SK-N-SH treated with all-trans-retinoic acid at 6 μM for 48 hours (cell line): ENCODE measurements around the gene SHROOM1.

Experiments used
- ATAC-seq: fragments of 200-7000 bp; cut with Tn5 transposase; 3 replicates; pipeline ENCODE4 v1.9.1; 2020; ENCODE audit warnings: mild to moderate bottlenecking, moderate library complexity
- ARNTL ChIP-seq: fragments of 450-650 bp; formaldehyde crosslinking; IDR thresholded peaks from 2 replicates; pipeline ENCODE4 v1.5.0; 2020; ENCODE audit warnings: low read depth, mild to moderate bottlenecking, moderate library complexity, borderline replicate concordance
- BACH2 ChIP-seq: fragments of 250-450 bp; sonication (Bioruptor Pico); IDR thresholded peaks from 2 replicates; pipeline ENCODE4 v1.9.0; 2021; ENCODE audit warnings: mild to moderate bottlenecking, borderline replicate concordance
- ESRRG ChIP-seq: fragments of 250-450 bp; sonication (Bioruptor Pico); IDR thresholded peaks from 2 replicates; pipeline ENCODE4 v1.6.1; 2021; ENCODE audit warnings: mild to moderate bottlenecking
- GLIS3 ChIP-seq: fragments of 250-450 bp; sonication (Bioruptor Pico); IDR thresholded peaks from 2 replicates; pipeline ENCODE4 v1.5.0; 2020; ENCODE audit warnings: mild to moderate bottlenecking, moderate library complexity
- OSR1 ChIP-seq: fragments of 250-450 bp; sonication (Bioruptor Pico); IDR thresholded peaks from 2 replicates; pipeline ENCODE4 v1.8.0; 2022; ENCODE audit warnings: moderate library complexity, mild to moderate bottlenecking, inconsistent platforms
- PPARA ChIP-seq: fragments of 250-450 bp; sonication (Bioruptor Pico); IDR thresholded peaks from 2 replicates; pipeline ENCODE4 v1.5.0; 2020; ENCODE audit warnings: mild to moderate bottlenecking, borderline replicate concordance
- RARB ChIP-seq: fragments of 250-450 bp; sonication (Bioruptor Pico); IDR thresholded peaks from 2 replicates; pipeline ENCODE4 v1.8.0; 2021; ENCODE audit warnings: mild to moderate bottlenecking, moderate library complexity
- SNAI2 ChIP-seq: fragments of 250-450 bp; sonication (Bioruptor Pico); IDR thresholded peaks from 2 replicates; pipeline ENCODE4 v1.5.0; 2020; ENCODE audit warnings: mild to moderate bottlenecking, moderate library complexity
- TCF4 ChIP-seq: fragments of 250-450 bp; sonication (Bioruptor Pico); IDR thresholded peaks from 2 replicates; pipeline ENCODE4 v1.8.0; 2021; ENCODE audit warnings: mild to moderate bottlenecking, moderate library complexity, borderline replicate concordance
- TOX ChIP-seq: fragments of 250-450 bp; sonication (Bioruptor Pico); IDR thresholded peaks from 2 replicates; pipeline ENCODE4 v1.8.0; 2021; ENCODE audit warnings: mild to moderate bottlenecking, moderate library complexity, borderline replicate concordance
- TSHZ2 ChIP-seq: fragments of 250-450 bp; sonication (Bioruptor Pico); IDR thresholded peaks from 2 replicates; pipeline ENCODE4 v1.5.0; 2020; ENCODE audit warnings: mild to moderate bottlenecking, moderate library complexity
- ZC3H10 ChIP-seq: fragments of 250-450 bp; sonication (Bioruptor Pico); IDR thresholded peaks from 2 replicates; pipeline ENCODE4 v1.5.1; 2021; ENCODE audit warnings: mild to moderate bottlenecking, moderate library complexity
- ZFP3 ChIP-seq: fragments of 250-450 bp; sonication (Bioruptor Pico); IDR thresholded peaks from 2 replicates; pipeline ENCODE4 v1.5.0; 2020; ENCODE audit warnings: mild to moderate bottlenecking, moderate library complexity
- ZFP30 ChIP-seq: fragments of 450-650 bp; formaldehyde crosslinking; IDR thresholded peaks from 2 replicates; pipeline ENCODE4 v1.5.0; 2022; ENCODE audit warnings: mild to moderate bottlenecking, moderate library complexity
- ZNF565 ChIP-seq: fragments of 450-650 bp; formaldehyde crosslinking; conservative IDR thresholded peaks from 2 replicates; pipeline ENCODE4 v1.5.0; 2020; ENCODE audit warnings: low read depth, mild to moderate bottlenecking, moderate library complexity
- ZNF70 ChIP-seq: fragments of 450-650 bp; formaldehyde crosslinking; IDR thresholded peaks from 2 replicates; pipeline ENCODE4 v1.5.0; 2020; ENCODE audit warnings: mild to moderate bottlenecking, moderate library complexity
- ZNF8 ChIP-seq: fragments of 450-650 bp; formaldehyde crosslinking; IDR thresholded peaks from 2 replicates; pipeline ENCODE4 v1.5.0; 2020; ENCODE audit warnings: mild to moderate bottlenecking, moderate library complexity
- TF ChIP-seq, protein P1 (sequence below): fragments of 250-450 bp; sonication (Bioruptor Pico); IDR thresholded peaks from 2 replicates; pipeline ENCODE4 v1.5.1; 2021; ENCODE audit warnings: mild to moderate bottlenecking, moderate library complexity
- TF ChIP-seq, protein P2 (sequence below): fragments of 250-450 bp; sonication (Bioruptor Pico); IDR thresholded peaks from 2 replicates; pipeline ENCODE4 v1.8.0; 2020; ENCODE audit warnings: mild to moderate bottlenecking, moderate library complexity, borderline replicate concordance
- TF ChIP-seq, protein P3 (sequence below): fragments of 250-450 bp; sonication (Bioruptor Pico); IDR thresholded peaks from 2 replicates; pipeline ENCODE4 v1.8.0; 2021; ENCODE audit warnings: low read depth, mild to moderate bottlenecking, moderate library complexity, borderline replicate concordance
- TF ChIP-seq, protein P4 (sequence below): fragments of 250-450 bp; sonication (Bioruptor Pico); IDR thresholded peaks from 2 replicates; pipeline ENCODE4 v1.5.1; 2020; ENCODE audit warnings: low read depth, mild to moderate bottlenecking, moderate library complexity

The SHROOM1 gene

DNA sequence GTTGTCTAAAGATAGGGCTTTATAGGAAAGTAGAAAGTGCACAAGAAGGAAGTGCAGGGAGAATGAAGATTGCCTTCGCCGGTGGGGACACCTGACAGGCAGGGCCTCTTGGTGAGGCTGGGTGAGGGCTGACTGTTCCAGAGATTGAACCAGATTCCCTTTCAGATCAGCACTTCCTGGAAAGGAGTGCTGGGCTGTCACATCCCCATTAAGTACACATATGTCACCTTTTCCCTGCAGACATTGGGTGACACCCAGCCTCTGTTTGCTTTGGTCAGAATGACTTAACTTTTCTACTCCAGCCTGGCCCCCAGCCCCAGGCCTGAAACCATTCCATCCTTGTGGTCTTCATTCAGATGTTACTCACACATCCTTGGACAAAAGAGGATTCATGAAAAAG lies 7.4 kb upstream of the SHROOM1 start:
- ATAC-seq = no peak
- TF ChIP-seq RARB (CRISPR knock-in tag) (no peak), ZFP3 (CRISPR knock-in tag) (no peak), ZC3H10 (CRISPR knock-in tag) (no peak), ARNTL (CRISPR knock-in tag) (no peak), BACH2 (CRISPR knock-in tag) (no peak), ZNF8 (no peak), TSHZ2 (CRISPR knock-in tag) (no peak), ESRRG (CRISPR knock-in tag) (no peak), TOX (CRISPR knock-in tag) (no peak), PPARA (no peak), GLIS3 (CRISPR knock-in tag) (no peak), ZFP30 (CRISPR knock-in tag) (no peak), OSR1 (CRISPR knock-in tag) (no peak), TCF4 (CRISPR knock-in tag) (no peak)
- TF ChIP-seq, protein P1, sequence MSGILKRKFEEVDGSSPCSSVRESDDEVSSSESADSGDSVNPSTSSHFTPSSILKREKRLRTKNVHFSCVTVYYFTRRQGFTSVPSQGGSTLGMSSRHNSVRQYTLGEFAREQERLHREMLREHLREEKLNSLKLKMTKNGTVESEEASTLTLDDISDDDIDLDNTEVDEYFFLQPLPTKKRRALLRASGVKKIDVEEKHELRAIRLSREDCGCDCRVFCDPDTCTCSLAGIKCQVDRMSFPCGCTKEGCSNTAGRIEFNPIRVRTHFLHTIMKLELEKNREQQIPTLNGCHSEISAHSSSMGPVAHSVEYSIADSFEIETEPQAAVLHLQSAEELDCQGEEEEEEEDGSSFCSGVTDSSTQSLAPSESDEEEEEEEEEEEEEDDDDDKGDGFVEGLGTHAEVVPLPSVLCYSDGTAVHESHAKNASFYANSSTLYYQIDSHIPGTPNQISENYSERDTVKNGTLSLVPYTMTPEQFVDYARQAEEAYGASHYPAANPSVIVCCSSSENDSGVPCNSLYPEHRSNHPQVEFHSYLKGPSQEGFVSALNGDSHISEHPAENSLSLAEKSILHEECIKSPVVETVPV (CRISPR knock-in tag) = no peak
- TF ChIP-seq, protein P2, sequence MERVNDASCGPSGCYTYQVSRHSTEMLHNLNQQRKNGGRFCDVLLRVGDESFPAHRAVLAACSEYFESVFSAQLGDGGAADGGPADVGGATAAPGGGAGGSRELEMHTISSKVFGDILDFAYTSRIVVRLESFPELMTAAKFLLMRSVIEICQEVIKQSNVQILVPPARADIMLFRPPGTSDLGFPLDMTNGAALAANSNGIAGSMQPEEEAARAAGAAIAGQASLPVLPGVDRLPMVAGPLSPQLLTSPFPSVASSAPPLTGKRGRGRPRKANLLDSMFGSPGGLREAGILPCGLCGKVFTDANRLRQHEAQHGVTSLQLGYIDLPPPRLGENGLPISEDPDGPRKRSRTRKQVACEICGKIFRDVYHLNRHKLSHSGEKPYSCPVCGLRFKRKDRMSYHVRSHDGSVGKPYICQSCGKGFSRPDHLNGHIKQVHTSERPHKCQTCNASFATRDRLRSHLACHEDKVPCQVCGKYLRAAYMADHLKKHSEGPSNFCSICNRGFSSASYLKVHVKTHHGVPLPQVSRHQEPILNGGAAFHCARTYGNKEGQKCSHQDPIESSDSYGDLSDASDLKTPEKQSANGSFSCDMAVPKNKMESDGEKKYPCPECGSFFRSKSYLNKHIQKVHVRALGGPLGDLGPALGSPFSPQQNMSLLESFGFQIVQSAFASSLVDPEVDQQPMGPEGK (CRISPR knock-in tag) = no peak
- TF ChIP-seq, protein P3, sequence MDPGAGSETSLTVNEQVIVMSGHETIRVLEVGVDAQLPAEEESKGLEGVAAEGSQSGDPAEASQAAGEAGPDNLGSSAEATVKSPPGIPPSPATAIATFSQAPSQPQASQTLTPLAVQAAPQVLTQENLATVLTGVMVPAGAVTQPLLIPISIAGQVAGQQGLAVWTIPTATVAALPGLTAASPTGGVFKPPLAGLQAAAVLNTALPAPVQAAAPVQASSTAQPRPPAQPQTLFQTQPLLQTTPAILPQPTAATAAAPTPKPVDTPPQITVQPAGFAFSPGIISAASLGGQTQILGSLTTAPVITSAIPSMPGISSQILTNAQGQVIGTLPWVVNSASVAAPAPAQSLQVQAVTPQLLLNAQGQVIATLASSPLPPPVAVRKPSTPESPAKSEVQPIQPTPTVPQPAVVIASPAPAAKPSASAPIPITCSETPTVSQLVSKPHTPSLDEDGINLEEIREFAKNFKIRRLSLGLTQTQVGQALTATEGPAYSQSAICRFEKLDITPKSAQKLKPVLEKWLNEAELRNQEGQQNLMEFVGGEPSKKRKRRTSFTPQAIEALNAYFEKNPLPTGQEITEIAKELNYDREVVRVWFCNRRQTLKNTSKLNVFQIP (CRISPR knock-in tag) = no peak

GRCh38 chr5:132836852-132837251 lies 6.4 kb upstream of the SHROOM1 start:
- ATAC-seq = no peak
- no peak for TF ChIP-seq SNAI2
- no peak for TF ChIP-seq ZNF8
- no peak for TF ChIP-seq BACH2 (CRISPR knock-in tag)
- no peak for TF ChIP-seq ZC3H10 (CRISPR knock-in tag)
- no peak for TF ChIP-seq OSR1 (CRISPR knock-in tag)
- TF ChIP-seq TSHZ2 (CRISPR knock-in tag) = no peak
- TF ChIP-seq, protein P1 (CRISPR knock-in tag) = no peak
- no peak for TF ChIP-seq GLIS3 (CRISPR knock-in tag)
- no peak for TF ChIP-seq ZNF70 (CRISPR knock-in tag)
- no peak for TF ChIP-seq ESRRG (CRISPR knock-in tag)
- TF ChIP-seq TCF4 (CRISPR knock-in tag) = no peak
- TF ChIP-seq ARNTL (CRISPR knock-in tag) = no peak
- TF ChIP-seq ZNF565 (CRISPR knock-in tag) = no peak
- TF ChIP-seq PPARA = no peak
- no peak for TF ChIP-seq TOX (CRISPR knock-in tag)
- TF ChIP-seq, protein P4, sequence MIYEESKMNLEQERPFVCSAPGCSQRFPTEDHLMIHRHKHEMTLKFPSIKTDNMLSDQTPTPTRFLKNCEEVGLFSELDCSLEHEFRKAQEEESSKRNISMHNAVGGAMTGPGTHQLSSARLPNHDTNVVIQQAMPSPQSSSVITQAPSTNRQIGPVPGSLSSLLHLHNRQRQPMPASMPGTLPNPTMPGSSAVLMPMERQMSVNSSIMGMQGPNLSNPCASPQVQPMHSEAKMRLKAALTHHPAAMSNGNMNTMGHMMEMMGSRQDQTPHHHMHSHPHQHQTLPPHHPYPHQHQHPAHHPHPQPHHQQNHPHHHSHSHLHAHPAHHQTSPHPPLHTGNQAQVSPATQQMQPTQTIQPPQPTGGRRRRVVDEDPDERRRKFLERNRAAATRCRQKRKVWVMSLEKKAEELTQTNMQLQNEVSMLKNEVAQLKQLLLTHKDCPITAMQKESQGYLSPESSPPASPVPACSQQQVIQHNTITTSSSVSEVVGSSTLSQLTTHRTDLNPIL = no peak
- TF ChIP-seq, all 23 proteins: peak for 0
